ENCODE measurements around the gene C2CD4B. TPM values are rescaled to one million over a fixed set of nuclear protein-coding genes. Genes with fewer than 3 reads are reported as not detected.

The C2CD4B gene
- polyA plus RNA-seq, 1 donor (not counting 4 experiments of a cell fraction or from before 2014, with no cell fraction given), result not detected

- no peak for TF ChIP-seq EZH2 (IDR thresholded peaks at IDR 0.05; ENCODE audit: low read length)
- no peak for TF ChIP-seq CTCF (optimal IDR thresholded peaks at IDR 0.05 in 1 of 3, IDR thresholded peaks at IDR 0.05 in 1 of 3, conservative IDR thresholded peaks at IDR 0.05 in 1 of 3; ENCODE audit: extremely low read depth in 1 of 3, insufficient read depth in 2 of 3, low read length in 3 of 3)
- no peaks in the 10 kb centered on the region for H3K79me2 ChIP-seq (ENCODE audit: control insufficient read depth, insufficient read depth, low read length)
- peak overlapping the region; percentile 31 for H3K4me2 ChIP-seq (ENCODE audit: control insufficient read depth, extremely low read depth, insufficient read depth, low read depth, low read length)
- no peaks in the 10 kb centered on the region for H3K9me1 ChIP-seq (ENCODE audit: control insufficient read depth, extremely low read depth, insufficient read depth, low read length)
- H3K4me3 ChIP-seq (ENCODE audit: control insufficient read depth in 2 of 3, extremely low read depth in 1 of 3, insufficient read depth in 2 of 3, low read depth in 1 of 3, low read length in 3 of 3), result no peak overlapping the region
- dilution Hi-C loops (cut with MboI; ENCODE audit: extremely low pct_ligation_motif_present, low sequenced_read_pairs), result no loop called here
- no peak for FAIRE-seq
- no peaks in the 10 kb centered on the region for H4K20me1 ChIP-seq (ENCODE audit: control insufficient read depth, extremely low read depth, insufficient read depth, low read length)
- no peaks in the 10 kb centered on the region for H3K36me3 ChIP-seq (ENCODE audit: control insufficient read depth in 2 of 2, extremely low read depth in 1 of 2, insufficient read depth in 2 of 2, low read length in 2 of 2)
- H2AFZ ChIP-seq (ENCODE audit: control insufficient read depth, low read length), result no peak overlapping the region
- H3K4me1 ChIP-seq (ENCODE audit: control insufficient read depth, extremely low read depth, insufficient read depth, low read length), result peaks cover 17% of the 10 kb centered on the region
- no peak overlapping the region for H3K27ac ChIP-seq (ENCODE audit: control insufficient read depth, insufficient read depth, low read length)
- H3K9ac ChIP-seq (ENCODE audit: control insufficient read depth, extremely low read depth, insufficient read depth, low read length), result no peak overlapping the region
- no peaks in the 10 kb centered on the region for H3K27me3 ChIP-seq (ENCODE audit: control insufficient read depth, extremely low read depth, insufficient read depth, low read length)
- DNase-seq (ENCODE audit: low read depth, low spot score), result no peak
- no peaks in the 10 kb centered on the region for H3K9me3 ChIP-seq (ENCODE audit: control insufficient read depth, low read depth, low read length)
Observed at GRCh38 chr15:62209322-62209721, 44.2 kb upstream of the C2CD4B start.

GRCh38 chr15:62208884-62209283 lies 43.8 kb upstream of the C2CD4B start:
- no peak for DNase-seq (ENCODE audit: low read depth, low spot score)
- Histone ChIP-seq H3K36me3 (ENCODE audit: control insufficient read depth in 2 of 2, extremely low read depth in 1 of 2, insufficient read depth in 2 of 2, low read length in 2 of 2) (no peaks in the 10 kb centered on the region), H3K9me1 (ENCODE audit: control insufficient read depth, extremely low read depth, insufficient read depth, low read length) (no peaks in the 10 kb centered on the region), H3K4me2 (ENCODE audit: control insufficient read depth, extremely low read depth, insufficient read depth, low read depth, low read length) (no peak overlapping the region), H3K79me2 (ENCODE audit: control insufficient read depth, insufficient read depth, low read length) (no peaks in the 10 kb centered on the region), H3K9ac (ENCODE audit: control insufficient read depth, extremely low read depth, insufficient read depth, low read length) (no peak overlapping the region), H2AFZ (ENCODE audit: control insufficient read depth, low read length) (no peak overlapping the region), H3K27me3 (ENCODE audit: control insufficient read depth, extremely low read depth, insufficient read depth, low read length) (no peaks in the 10 kb centered on the region), H3K9me3 (ENCODE audit: control insufficient read depth, low read depth, low read length) (no peaks in the 10 kb centered on the region), H3K4me1 (ENCODE audit: control insufficient read depth, extremely low read depth, insufficient read depth, low read length) (peaks cover 17% of the 10 kb centered on the region), H4K20me1 (ENCODE audit: control insufficient read depth, extremely low read depth, insufficient read depth, low read length) (no peaks in the 10 kb centered on the region), H3K4me3 (ENCODE audit: control insufficient read depth in 2 of 3, extremely low read depth in 1 of 3, insufficient read depth in 2 of 3, low read depth in 1 of 3, low read length in 3 of 3) (no peak overlapping the region), H3K27ac (ENCODE audit: control insufficient read depth, insufficient read depth, low read length) (no peak overlapping the region)
- peak; percentile 17 for FAIRE-seq
- no peak for TF ChIP-seq CTCF (optimal IDR thresholded peaks at IDR 0.05 in 1 of 3, IDR thresholded peaks at IDR 0.05 in 1 of 3, conservative IDR thresholded peaks at IDR 0.05 in 1 of 3; ENCODE audit: extremely low read depth in 1 of 3, insufficient read depth in 2 of 3, low read length in 3 of 3)
- no peak for TF ChIP-seq EZH2 (IDR thresholded peaks at IDR 0.05; ENCODE audit: low read length)
- dilution Hi-C loops (cut with MboI; ENCODE audit: extremely low pct_ligation_motif_present, low sequenced_read_pairs), result no loop called here
